Epithelial cell of esophagus (primary cell): ENCODE measurements around the gene EPHB1.

Experiments
- DNase-seq: peaks from one replicate; pipeline ENCODE4 v3.0.0; 2010; ENCODE audit warnings: low read depth
- H3K4me3 ChIP-seq: 2 replicates; pipeline ENCODE4 v1.5.1; 2011; ENCODE audit warnings: mild to moderate bottlenecking, low read length, control low read depth
- CTCF ChIP-seq: IDR thresholded peaks from 2 replicates; pipeline ENCODE4 v1.5.1; 2011; ENCODE audit warnings: low read depth, mild to moderate bottlenecking, low read length, control low read depth, inconsistent platforms; ENCODE audit not compliant: insufficient read depth; ENCODE audit errors: missing control alignments

Gene EPHB1

GRCh38 chr3:135009014-135009413 lies 214.0 kb downstream of the EPHB1 start:
- no peak for DNase-seq
- H3K4me3 ChIP-seq = no peak overlapping the region
- no peak for TF ChIP-seq CTCF

DNA sequence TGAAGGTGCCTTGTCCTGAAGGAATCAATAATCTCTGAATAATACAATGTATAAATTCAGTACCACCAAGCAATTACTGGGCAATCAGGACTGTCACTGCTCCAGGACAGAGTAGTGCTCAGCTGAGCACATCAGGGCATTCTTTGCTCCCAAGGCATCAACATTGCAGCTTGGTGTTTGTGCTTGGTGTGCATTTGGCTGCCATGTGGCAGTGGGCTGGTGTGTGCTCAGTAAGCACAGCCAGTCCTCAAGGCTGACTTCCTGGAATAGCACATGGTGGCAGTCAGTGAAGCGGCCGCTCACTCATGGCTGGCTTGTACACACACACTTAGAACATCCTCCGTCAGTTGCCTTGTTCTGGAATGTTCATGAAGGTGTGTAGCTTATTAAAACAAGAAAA lies 217.0 kb downstream of the EPHB1 start:
- TF ChIP-seq CTCF = no peak
- no peak for DNase-seq
- H3K4me3 ChIP-seq = no peak overlapping the region

DNA sequence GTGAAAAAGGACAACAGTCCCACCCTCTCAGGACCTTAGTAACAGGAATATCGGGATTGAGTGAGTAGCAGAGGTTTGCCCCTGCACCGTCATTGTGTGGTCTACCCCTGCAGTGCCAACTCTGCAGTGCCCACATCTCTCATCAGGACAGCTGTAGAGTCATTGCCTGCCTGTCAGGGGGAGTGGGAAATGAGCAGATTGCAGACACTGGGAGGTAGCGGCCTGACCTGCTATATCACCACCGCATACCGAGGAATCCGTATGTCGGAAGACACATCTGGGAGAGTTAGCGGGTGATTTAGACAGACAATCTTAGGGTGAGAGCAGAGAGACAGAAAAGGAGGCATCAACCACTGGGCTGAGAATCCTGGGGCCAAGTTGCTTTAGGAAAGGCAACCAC lies 218.1 kb downstream of the EPHB1 start:
- TF ChIP-seq CTCF = no peak
- H3K4me3 ChIP-seq = no peak overlapping the region
- DNase-seq = no peak

DNA sequence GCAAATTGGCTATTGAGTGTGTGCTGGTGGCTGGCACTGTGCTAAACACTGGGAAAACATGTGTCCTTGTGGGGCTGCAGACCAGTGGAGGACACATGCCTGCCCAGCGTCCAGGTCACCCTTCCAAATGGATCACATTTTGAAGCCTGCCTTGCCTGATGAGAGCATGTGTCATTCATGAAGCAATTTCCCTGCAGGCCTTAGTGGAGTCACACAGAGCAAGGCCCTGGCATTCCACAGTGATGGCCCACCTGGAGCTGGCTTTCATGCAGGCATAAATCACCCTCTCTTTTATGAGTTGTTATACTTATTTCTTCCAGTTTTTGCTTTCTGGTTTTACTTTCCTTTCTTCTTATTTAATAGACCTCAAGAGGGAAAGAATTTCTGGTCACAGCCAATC lies 219.5 kb downstream of the EPHB1 start:
- TF ChIP-seq CTCF = no peak
- H3K4me3 ChIP-seq = no peak overlapping the region
- no peak for DNase-seq

DNA sequence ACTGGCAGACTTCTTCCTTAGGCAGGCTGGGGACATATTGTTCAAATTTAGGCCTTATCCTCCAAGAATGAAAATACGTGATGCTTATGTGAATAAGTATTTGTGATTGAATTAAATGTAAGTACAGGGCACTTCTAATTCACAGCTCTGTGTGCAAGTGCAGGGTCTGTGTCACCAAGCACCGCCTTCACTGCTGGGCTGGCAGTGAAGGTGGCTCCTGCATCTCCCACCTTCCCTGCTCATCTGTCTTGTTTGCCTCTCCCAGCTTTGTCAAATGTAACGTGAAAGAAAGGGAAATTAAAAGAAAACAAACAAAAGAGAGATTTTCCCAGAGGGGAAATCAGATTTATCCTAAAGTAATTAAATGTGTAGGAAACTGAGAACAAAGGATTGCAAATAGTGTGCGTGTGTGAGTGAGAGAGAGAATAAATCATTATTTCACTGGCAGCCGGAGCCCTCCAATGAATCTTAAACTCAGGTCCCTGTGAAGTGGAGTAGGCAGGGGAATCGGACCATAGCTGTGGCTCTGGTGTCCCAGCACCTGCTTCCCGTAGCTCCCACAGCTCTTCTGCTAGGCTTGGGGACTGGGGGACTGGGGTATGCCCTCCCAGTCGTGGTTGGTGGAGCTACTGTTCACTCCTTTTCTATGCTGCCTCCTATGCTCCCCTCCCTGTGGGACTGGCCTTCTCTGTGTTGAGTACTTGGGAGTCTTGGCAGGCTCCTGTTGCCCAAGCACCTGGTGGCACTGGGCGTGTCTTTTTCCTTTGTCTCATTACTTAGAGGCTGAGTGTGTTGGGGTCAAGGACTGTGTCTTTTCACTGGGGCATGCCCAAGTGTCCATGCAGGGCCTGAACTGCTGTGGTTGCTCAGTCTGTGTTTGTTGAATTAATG lies 222.2 kb downstream of the EPHB1 start:
- no peak for TF ChIP-seq CTCF
- no peak for DNase-seq
- no peak overlapping the region for H3K4me3 ChIP-seq

GRCh38 chr3:135018149-135018923 lies 223.3 kb downstream of the EPHB1 start:
- no peak for DNase-seq
- no peak overlapping the region for H3K4me3 ChIP-seq
- no peak for TF ChIP-seq CTCF
